ENCODE measurements around the gene ZMIZ1. TPM values are rescaled to one million over a fixed set of nuclear protein-coding genes. Genes with fewer than 3 reads are reported as not detected.
"Not testable (repeated sequence)": the region's sequence is repeated elsewhere in the genome, so short reads cannot be mapped to it uniquely, and the experiment has no call there.

Gene ZMIZ1
- total RNA-seq, 4 donors from 2014 or later: 58.1 to 87.4 (median 74.2) TPM

- no peak overlapping the region for H3K4me3 ChIP-seq (ENCODE audit: low read depth, poor library complexity, severe bottlenecking)
- WGBS, 2 donors: 94% methylated on average over 8 of the region's 8 CpGs
- intact Hi-C loops (cut with DNase I; ENCODE audit: low total_unique reads): no loop called here
- DNase-seq (ENCODE audit: low spot score in 2 of 2): no peak
- TF ChIP-seq CTCF (IDR thresholded peaks at IDR 0.05): no peak
- no peak for TF ChIP-seq POLR2A (IDR thresholded peaks at IDR 0.05)
These were observed 258.3 kb downstream of the ZMIZ1 start for GRCh38 chr10:79327090-79327457.

- no peak for DNase-seq (ENCODE audit: low spot score in 2 of 2)
- no peak for TF ChIP-seq POLR2A (IDR thresholded peaks at IDR 0.05)
- no peak for TF ChIP-seq CTCF (IDR thresholded peaks at IDR 0.05)
- 82 to 91% methylated on average over 4 to 6 of the region's 6 CpGs for WGBS, 2 donors
- intact Hi-C loops (cut with DNase I; ENCODE audit: low total_unique reads): no loop called here
- H3K4me3 ChIP-seq (ENCODE audit: low read depth, poor library complexity, severe bottlenecking): no peak overlapping the region
These were observed 259.5 kb downstream of the ZMIZ1 start for GRCh38 chr10:79328147-79328701.

GRCh38 chr10:79328737-79329504 lies 260.2 kb downstream of the ZMIZ1 start:
- intact Hi-C loops (cut with DNase I; ENCODE audit: low total_unique reads): no loop called here
- 87 to 94% methylated on average over 14 of the region's 14 CpGs for WGBS, 2 donors
- TF ChIP-seq POLR2A (IDR thresholded peaks at IDR 0.05): no peak
- TF ChIP-seq CTCF (IDR thresholded peaks at IDR 0.05): no peak
- no peak for DNase-seq (ENCODE audit: low spot score in 2 of 2)
- no peak overlapping the region for H3K4me3 ChIP-seq (ENCODE audit: low read depth, poor library complexity, severe bottlenecking)

- DNase-seq (ENCODE audit: low spot score in 2 of 2): no peak
- no peak for TF ChIP-seq POLR2A (IDR thresholded peaks at IDR 0.05)
- intact Hi-C loops (cut with DNase I; ENCODE audit: low total_unique reads): no loop called here
- no peak overlapping the region for H3K4me3 ChIP-seq (ENCODE audit: low read depth, poor library complexity, severe bottlenecking)
- WGBS, 2 donors: 90 to 94% methylated on average over 9 of the region's 9 CpGs
These were observed 260.8 kb downstream of the ZMIZ1 start for GRCh38 chr10:79329529-79329928.

- intact Hi-C loops (cut with DNase I; ENCODE audit: low total_unique reads): no loop called here
- WGBS, 2 donors: 82 to 90% methylated on average over 4 to 5 of the region's 5 CpGs
- H3K4me3 ChIP-seq (ENCODE audit: low read depth, poor library complexity, severe bottlenecking): no peak overlapping the region
- DNase-seq (ENCODE audit: low spot score in 2 of 2): no peak
- no peak for TF ChIP-seq CTCF (IDR thresholded peaks at IDR 0.05)
These were observed 262.5 kb downstream of the ZMIZ1 start for GRCh38 chr10:79331226-79331625.

GRCh38 chr10:79331709-79332108 lies 262.9 kb downstream of the ZMIZ1 start:
- H3K4me3 ChIP-seq (ENCODE audit: low read depth, poor library complexity, severe bottlenecking): no peak overlapping the region
- DNase-seq (ENCODE audit: low spot score in 2 of 2): no peak
- no peak for TF ChIP-seq CTCF (IDR thresholded peaks at IDR 0.05)
- 25 to 32% methylated on average over 6 of the region's 6 CpGs for WGBS, 2 donors
- intact Hi-C loops (cut with DNase I; ENCODE audit: low total_unique reads): no loop called here

- 89 to 98% methylated on average over 2 of the region's 10 CpGs for WGBS, 2 donors
- intact Hi-C loops (cut with DNase I; ENCODE audit: low total_unique reads); H3K4me3 ChIP-seq (ENCODE audit: low read depth, poor library complexity, severe bottlenecking); DNase-seq (ENCODE audit: low spot score in 2 of 2): not testable (repeated sequence)
These were observed 264.0 kb downstream of the ZMIZ1 start for GRCh38 chr10:79332610-79333315.

Data from lower leg skin (tissue), 4 donors.